Measurements from ENCODE around the gene PRMT9.

DNA sequence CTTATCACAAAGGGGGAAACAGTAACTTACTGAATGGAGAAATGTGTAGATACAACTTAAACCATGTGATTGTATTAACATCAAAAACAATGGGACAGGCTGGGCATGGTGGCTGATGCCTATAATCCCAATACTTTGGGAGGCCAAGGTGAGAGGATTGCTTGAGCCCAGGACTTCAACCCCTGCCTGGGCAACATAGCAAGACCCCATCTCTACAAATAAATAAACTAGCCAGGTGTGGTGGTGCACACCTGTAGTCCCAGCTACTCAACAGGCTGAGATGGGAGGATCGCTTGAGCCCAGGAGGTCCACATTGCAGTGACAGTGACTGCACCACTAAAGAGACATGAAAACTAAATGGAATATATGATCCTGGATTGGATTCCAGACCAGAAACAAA is 40.3 kb downstream of the PRMT9 start:
- TF ChIP-seq CTCF (IDR thresholded peaks at IDR 0.05) = no peak
- TF ChIP-seq POLR2A (IDR thresholded peaks at IDR 0.05) = no peak
